Measurements from ENCODE around the gene EGLN3.
"Not testable (repeated sequence)": the region's sequence is repeated elsewhere in the genome, so short reads cannot be mapped to it uniquely, and the experiment has no call there.

EGLN3 gene

DNA sequence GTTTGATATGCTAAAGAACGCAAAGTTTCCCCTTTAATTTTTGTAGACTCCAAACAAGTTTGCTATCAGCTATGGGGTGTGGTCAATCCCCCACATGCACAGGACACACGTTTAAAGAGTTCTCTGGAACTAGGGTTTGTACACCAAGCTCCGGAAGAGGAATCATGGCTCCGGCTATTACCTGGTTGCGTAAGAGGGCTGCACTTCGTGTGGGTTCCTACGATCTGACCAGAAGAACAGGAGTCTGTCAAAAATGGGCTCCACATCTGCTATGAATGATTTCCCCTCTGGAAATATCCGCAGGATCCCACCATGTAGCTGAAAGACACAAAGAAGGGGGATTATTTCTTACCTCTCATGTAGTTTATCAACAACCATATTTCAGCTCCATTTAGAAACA is 22.0 kb downstream of the EGLN3 start:
- H2BK5ac ChIP-seq (ENCODE audit: low read length) = no peak overlapping the region
- H3K36me3 ChIP-seq (ENCODE audit: control insufficient read depth, insufficient read depth, low read length) = peaks cover 7% of the 10 kb centered on the region
- no peak overlapping the region for H3K23ac ChIP-seq (ENCODE audit: low read length)
- H3K79me2 ChIP-seq (ENCODE audit: control insufficient read depth, insufficient read depth, low read length) = peaks cover 28% of the 10 kb centered on the region
- no peak overlapping the region for H3K27ac ChIP-seq (ENCODE audit: low read depth, low read length)
- H4K5ac ChIP-seq (ENCODE audit: low read length) = no peak overlapping the region
- no peak overlapping the region for H2BK120ac ChIP-seq (ENCODE audit: low read depth, low read length)
- WGBS (ENCODE audit: extremely low coverage, insufficient coverage, low lambda C conversion rate) = no CpG with 5 or more reads among the region's 8 CpGs
- H3K4me3 ChIP-seq (ENCODE audit: low read length) = no peak overlapping the region
- no peak for DNase-seq
- H2AK5ac ChIP-seq (ENCODE audit: low read length) = no peak overlapping the region
- H3K4me1 ChIP-seq (ENCODE audit: control insufficient read depth, low read depth, low read length) = peaks cover 14% of the 10 kb centered on the region
- H3K56ac ChIP-seq (ENCODE audit: low read length) = no peak overlapping the region
- no peaks in the 10 kb centered on the region for H3K27me3 ChIP-seq (ENCODE audit: insufficient read depth, low read length, poor library complexity)
- H3K79me1 ChIP-seq (ENCODE audit: low read length) = peaks cover 16% of the 10 kb centered on the region
- peak overlapping the region; percentile 70 for H3K18ac ChIP-seq (ENCODE audit: low read length)
- no peak overlapping the region for H4K8ac ChIP-seq (ENCODE audit: low read depth, low read length)
- no peak overlapping the region for H2BK15ac ChIP-seq (replicated peaks; ENCODE audit: low read depth)
- H3K4me2 ChIP-seq (ENCODE audit: low read length) = no peak overlapping the region
- H3K9ac ChIP-seq (ENCODE audit: low read length) = no peak overlapping the region
- H3K4ac ChIP-seq (ENCODE audit: low read depth, low read length) = no peak overlapping the region

GRCh38 chr14:33927944-33928343 is 22.9 kb downstream of the EGLN3 start:
- Histone ChIP-seq H3K4me3 (ENCODE audit: low read length) (no peak overlapping the region), H2BK15ac (replicated peaks; ENCODE audit: low read depth) (no peak overlapping the region), H4K8ac (ENCODE audit: low read depth, low read length) (no peak overlapping the region), H3K23ac (ENCODE audit: low read length) (no peak overlapping the region), H2AK5ac (ENCODE audit: low read length) (no peak overlapping the region), H3K56ac (ENCODE audit: low read length) (no peak overlapping the region), H3K4me1 (ENCODE audit: control insufficient read depth, low read depth, low read length) (peaks cover 9% of the 10 kb centered on the region), H2BK5ac (ENCODE audit: low read length) (no peak overlapping the region), H3K27ac (ENCODE audit: low read depth, low read length) (no peak overlapping the region), H3K36me3 (ENCODE audit: control insufficient read depth, insufficient read depth, low read length) (peaks cover 7% of the 10 kb centered on the region), H4K5ac (ENCODE audit: low read length) (no peak overlapping the region), H3K4ac (ENCODE audit: low read depth, low read length) (no peak overlapping the region), H3K27me3 (ENCODE audit: insufficient read depth, low read length, poor library complexity) (no peaks in the 10 kb centered on the region), H3K9ac (ENCODE audit: low read length) (no peak overlapping the region), H3K4me2 (ENCODE audit: low read length) (no peak overlapping the region), H3K18ac (ENCODE audit: low read length) (no peak overlapping the region), H2BK120ac (ENCODE audit: low read depth, low read length) (no peak overlapping the region), H3K79me2 (ENCODE audit: control insufficient read depth, insufficient read depth, low read length) (peaks cover 19% of the 10 kb centered on the region), H3K79me1 (ENCODE audit: low read length) (peaks cover 14% of the 10 kb centered on the region)
- DNase-seq = no peak
- WGBS (ENCODE audit: extremely low coverage, insufficient coverage, low lambda C conversion rate) = no CpG with 5 or more reads among the region's 4 CpGs

DNA sequence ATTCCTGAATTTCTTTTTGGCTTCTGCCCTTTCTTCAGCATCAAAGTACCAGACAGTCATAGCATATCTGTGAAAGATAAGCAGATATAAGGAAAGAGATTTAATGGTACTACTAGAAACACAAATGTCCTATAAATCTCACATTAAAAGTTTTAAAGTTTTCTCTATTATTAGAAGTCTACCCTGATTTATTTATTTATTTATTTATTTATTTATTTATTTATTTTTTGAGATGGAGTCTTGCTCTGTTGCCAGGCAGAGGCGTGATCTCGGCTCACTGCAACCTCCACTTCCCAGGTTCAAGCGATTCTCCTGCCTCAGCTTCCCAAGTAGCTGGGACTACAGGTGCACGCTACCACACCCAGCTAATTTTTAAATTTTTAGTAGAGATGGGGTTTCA is 23.9 kb downstream of the EGLN3 start:
- H3K9ac ChIP-seq (ENCODE audit: low read length); H3K4me1 ChIP-seq (ENCODE audit: control insufficient read depth, low read depth, low read length); H3K4ac ChIP-seq (ENCODE audit: low read depth, low read length); H2BK15ac ChIP-seq (replicated peaks; ENCODE audit: low read depth); H2AK5ac ChIP-seq (ENCODE audit: low read length); H4K8ac ChIP-seq (ENCODE audit: low read depth, low read length); H3K36me3 ChIP-seq (ENCODE audit: control insufficient read depth, insufficient read depth, low read length); H3K23ac ChIP-seq (ENCODE audit: low read length); H3K27me3 ChIP-seq (ENCODE audit: insufficient read depth, low read length, poor library complexity); H3K4me3 ChIP-seq (ENCODE audit: low read length); DNase-seq; H3K79me1 ChIP-seq (ENCODE audit: low read length); H3K18ac ChIP-seq (ENCODE audit: low read length); H3K56ac ChIP-seq (ENCODE audit: low read length); H3K4me2 ChIP-seq (ENCODE audit: low read length); H4K5ac ChIP-seq (ENCODE audit: low read length); H3K27ac ChIP-seq (ENCODE audit: low read depth, low read length); H2BK5ac ChIP-seq (ENCODE audit: low read length); H2BK120ac ChIP-seq (ENCODE audit: low read depth, low read length): not testable (repeated sequence)
- peaks cover 11% of the 10 kb centered on the region for H3K79me2 ChIP-seq (ENCODE audit: control insufficient read depth, insufficient read depth, low read length)
- no CpG with 5 or more reads among the region's 4 CpGs for WGBS (ENCODE audit: extremely low coverage, insufficient coverage, low lambda C conversion rate)

DNA sequence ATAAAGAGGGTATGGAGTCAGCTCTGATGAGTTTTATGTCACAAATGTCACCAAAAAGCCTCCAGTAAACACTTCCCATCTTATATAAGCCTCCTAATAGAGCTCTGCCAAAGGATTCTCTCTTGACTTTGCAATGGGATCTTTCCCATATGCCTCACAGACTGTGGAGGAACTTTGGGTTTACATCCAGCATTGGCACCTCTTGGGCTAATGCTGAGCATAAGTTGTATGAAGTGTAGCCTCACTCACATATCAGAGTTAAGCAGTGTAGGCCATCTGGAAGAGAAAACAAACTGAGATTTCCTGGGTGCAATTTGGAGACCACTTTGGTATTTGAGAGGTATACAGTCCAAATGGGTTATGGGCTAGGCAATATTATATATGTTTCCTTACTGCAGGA is 24.9 kb downstream of the EGLN3 start:
- H3K36me3 ChIP-seq (ENCODE audit: control insufficient read depth, insufficient read depth, low read length) = peaks cover 7% of the 10 kb centered on the region
- H4K5ac ChIP-seq (ENCODE audit: low read length) = no peak overlapping the region
- H2AK5ac ChIP-seq (ENCODE audit: low read length) = no peak overlapping the region
- H3K79me2 ChIP-seq (ENCODE audit: control insufficient read depth, insufficient read depth, low read length) = peaks cover 7% of the 10 kb centered on the region
- no peak overlapping the region for H2BK5ac ChIP-seq (ENCODE audit: low read length)
- H3K4me2 ChIP-seq (ENCODE audit: low read length) = no peak overlapping the region
- H3K4me1 ChIP-seq (ENCODE audit: control insufficient read depth, low read depth, low read length) = peaks cover under 1% of the 10 kb centered on the region
- H3K9ac ChIP-seq (ENCODE audit: low read length) = no peak overlapping the region
- H2BK15ac ChIP-seq (replicated peaks; ENCODE audit: low read depth) = no peak overlapping the region
- no peak overlapping the region for H3K27ac ChIP-seq (ENCODE audit: low read depth, low read length)
- H4K8ac ChIP-seq (ENCODE audit: low read depth, low read length) = no peak overlapping the region
- no peak for DNase-seq
- H3K4ac ChIP-seq (ENCODE audit: low read depth, low read length) = no peak overlapping the region
- H3K56ac ChIP-seq (ENCODE audit: low read length) = no peak overlapping the region
- peaks cover 6% of the 10 kb centered on the region for H3K79me1 ChIP-seq (ENCODE audit: low read length)
- H3K18ac ChIP-seq (ENCODE audit: low read length) = no peak overlapping the region
- H3K4me3 ChIP-seq (ENCODE audit: low read length) = no peak overlapping the region
- no peak overlapping the region for H2BK120ac ChIP-seq (ENCODE audit: low read depth, low read length)
- no peak overlapping the region for H3K23ac ChIP-seq (ENCODE audit: low read length)
- no peaks in the 10 kb centered on the region for H3K27me3 ChIP-seq (ENCODE audit: insufficient read depth, low read length, poor library complexity)

- Histone ChIP-seq H2BK5ac (ENCODE audit: low read length) (no peak overlapping the region), H3K18ac (ENCODE audit: low read length) (no peak overlapping the region), H3K79me1 (ENCODE audit: low read length) (peaks cover 2% of the 10 kb centered on the region), H3K23ac (ENCODE audit: low read length) (no peak overlapping the region), H2AK5ac (ENCODE audit: low read length) (no peak overlapping the region), H3K9ac (ENCODE audit: low read length) (no peak overlapping the region), H3K56ac (ENCODE audit: low read length) (no peak overlapping the region), H4K8ac (ENCODE audit: low read depth, low read length) (no peak overlapping the region), H4K5ac (ENCODE audit: low read length) (no peak overlapping the region), H3K79me2 (ENCODE audit: control insufficient read depth, insufficient read depth, low read length) (peaks cover 2% of the 10 kb centered on the region), H3K4me3 (ENCODE audit: low read length) (no peak overlapping the region), H3K4me1 (ENCODE audit: control insufficient read depth, low read depth, low read length) (no peaks in the 10 kb centered on the region), H3K4me2 (ENCODE audit: low read length) (no peak overlapping the region), H3K4ac (ENCODE audit: low read depth, low read length) (no peak overlapping the region), H3K36me3 (ENCODE audit: control insufficient read depth, insufficient read depth, low read length) (peaks cover 7% of the 10 kb centered on the region), H2BK15ac (replicated peaks; ENCODE audit: low read depth) (no peak overlapping the region), H3K27me3 (ENCODE audit: insufficient read depth, low read length, poor library complexity) (no peaks in the 10 kb centered on the region), H3K27ac (ENCODE audit: low read depth, low read length) (no peak overlapping the region), H2BK120ac (ENCODE audit: low read depth, low read length) (no peak overlapping the region)
- no CpG with 5 or more reads among the region's 3 CpGs for WGBS (ENCODE audit: extremely low coverage, insufficient coverage, low lambda C conversion rate)
- DNase-seq = no peak
Observed at GRCh38 chr14:33925235-33925634, 25.6 kb downstream of the EGLN3 start.

- H3K18ac ChIP-seq (ENCODE audit: low read length) = no peak overlapping the region
- no peak overlapping the region for H3K27ac ChIP-seq (ENCODE audit: low read depth, low read length)
- no peak overlapping the region for H3K23ac ChIP-seq (ENCODE audit: low read length)
- no peak overlapping the region for H3K9ac ChIP-seq (ENCODE audit: low read length)
- peaks cover 2% of the 10 kb centered on the region for H3K79me2 ChIP-seq (ENCODE audit: control insufficient read depth, insufficient read depth, low read length)
- H3K4me3 ChIP-seq (ENCODE audit: low read length) = no peak overlapping the region
- peaks cover 7% of the 10 kb centered on the region for H3K36me3 ChIP-seq (ENCODE audit: control insufficient read depth, insufficient read depth, low read length)
- no peak overlapping the region for H2BK15ac ChIP-seq (replicated peaks; ENCODE audit: low read depth)
- no CpG with 5 or more reads among the region's 3 CpGs for WGBS (ENCODE audit: extremely low coverage, insufficient coverage, low lambda C conversion rate)
- H3K4me1 ChIP-seq (ENCODE audit: control insufficient read depth, low read depth, low read length) = no peaks in the 10 kb centered on the region
- no peak overlapping the region for H3K56ac ChIP-seq (ENCODE audit: low read length)
- H3K4me2 ChIP-seq (ENCODE audit: low read length) = no peak overlapping the region
- H2BK120ac ChIP-seq (ENCODE audit: low read depth, low read length) = no peak overlapping the region
- H4K8ac ChIP-seq (ENCODE audit: low read depth, low read length) = no peak overlapping the region
- H3K27me3 ChIP-seq (ENCODE audit: insufficient read depth, low read length, poor library complexity) = no peaks in the 10 kb centered on the region
- peaks cover 2% of the 10 kb centered on the region for H3K79me1 ChIP-seq (ENCODE audit: low read length)
- no peak for DNase-seq
- no peak overlapping the region for H2AK5ac ChIP-seq (ENCODE audit: low read length)
- H4K5ac ChIP-seq (ENCODE audit: low read length) = no peak overlapping the region
- H3K4ac ChIP-seq (ENCODE audit: low read depth, low read length) = no peak overlapping the region
- H2BK5ac ChIP-seq (ENCODE audit: low read length) = no peak overlapping the region
Observed at GRCh38 chr14:33924566-33925100, 26.2 kb downstream of the EGLN3 start.
